GM12873 (cell line): ENCODE data around the gene PCDHGB2.

Experiments
- TF ChIP-seq, protein P1 (sequence below): IDR thresholded peaks from 2 replicates; pipeline ENCODE4 v1.5.1; 2012; ENCODE audit warnings: low read depth, mild to moderate bottlenecking, moderate library complexity, low read length, control low read depth; ENCODE audit not compliant: insufficient read depth; ENCODE audit errors: missing control alignments

PCDHGB2 gene

DNA sequence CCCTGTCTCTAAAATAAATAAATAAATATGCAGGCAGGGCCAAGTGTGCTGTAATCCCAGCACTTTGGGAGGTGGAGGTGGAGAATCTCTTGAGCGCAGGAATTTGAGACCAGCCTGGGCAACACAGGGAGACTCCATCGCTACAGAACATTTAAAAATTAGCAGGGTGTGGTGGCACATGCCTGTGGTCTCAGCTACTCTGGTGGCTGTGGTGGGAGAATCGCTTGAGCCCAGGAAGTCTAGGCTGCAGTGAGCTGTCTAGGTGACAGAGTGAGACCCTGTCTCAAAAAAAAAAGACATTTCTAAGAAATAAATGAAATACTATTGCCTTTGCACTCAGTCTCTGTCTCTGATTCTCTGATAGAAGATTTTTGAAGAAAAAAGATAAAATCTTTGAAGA, 51.8 kb downstream of the PCDHGB2 start:
- TF ChIP-seq, protein P1, sequence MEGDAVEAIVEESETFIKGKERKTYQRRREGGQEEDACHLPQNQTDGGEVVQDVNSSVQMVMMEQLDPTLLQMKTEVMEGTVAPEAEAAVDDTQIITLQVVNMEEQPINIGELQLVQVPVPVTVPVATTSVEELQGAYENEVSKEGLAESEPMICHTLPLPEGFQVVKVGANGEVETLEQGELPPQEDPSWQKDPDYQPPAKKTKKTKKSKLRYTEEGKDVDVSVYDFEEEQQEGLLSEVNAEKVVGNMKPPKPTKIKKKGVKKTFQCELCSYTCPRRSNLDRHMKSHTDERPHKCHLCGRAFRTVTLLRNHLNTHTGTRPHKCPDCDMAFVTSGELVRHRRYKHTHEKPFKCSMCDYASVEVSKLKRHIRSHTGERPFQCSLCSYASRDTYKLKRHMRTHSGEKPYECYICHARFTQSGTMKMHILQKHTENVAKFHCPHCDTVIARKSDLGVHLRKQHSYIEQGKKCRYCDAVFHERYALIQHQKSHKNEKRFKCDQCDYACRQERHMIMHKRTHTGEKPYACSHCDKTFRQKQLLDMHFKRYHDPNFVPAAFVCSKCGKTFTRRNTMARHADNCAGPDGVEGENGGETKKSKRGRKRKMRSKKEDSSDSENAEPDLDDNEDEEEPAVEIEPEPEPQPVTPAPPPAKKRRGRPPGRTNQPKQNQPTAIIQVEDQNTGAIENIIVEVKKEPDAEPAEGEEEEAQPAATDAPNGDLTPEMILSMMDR = no peak
